ENCODE data around the gene SLC25A29.

SLC25A29 gene

DNA sequence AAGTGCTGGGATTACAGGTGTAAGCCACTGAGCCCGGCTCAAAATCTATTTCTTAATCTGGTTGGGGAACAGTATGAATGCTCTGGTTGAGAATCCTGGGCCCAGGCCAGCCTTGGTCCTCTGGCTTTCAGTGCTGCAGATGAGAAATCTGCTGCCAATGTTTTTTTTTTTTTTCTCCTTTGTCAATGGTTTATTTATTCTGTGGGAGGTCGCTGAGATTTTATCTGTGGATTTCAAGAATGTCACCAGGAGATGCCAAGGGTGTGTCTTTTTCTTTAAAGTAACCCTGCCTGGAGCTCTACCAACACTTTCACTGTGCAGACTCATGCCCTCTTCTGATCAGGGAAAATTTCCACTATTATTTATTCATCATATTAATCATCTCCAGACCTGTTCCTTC lies 3.6 kb downstream of the SLC25A29 start:
- Histone ChIP-seq H3K4me3 (ENCODE audit: low read depth in 1 of 2, low read length in 2 of 2) (no peak overlapping the region), H3K4me2 (ENCODE audit: insufficient read depth, low read length) (no peak overlapping the region)

GRCh38 chr14:100299238-100299560 lies 7.0 kb downstream of the SLC25A29 start:
- H2AFZ ChIP-seq (ENCODE audit: low read depth, low read length) = no peak overlapping the region
- TF ChIP-seq, protein P1, sequence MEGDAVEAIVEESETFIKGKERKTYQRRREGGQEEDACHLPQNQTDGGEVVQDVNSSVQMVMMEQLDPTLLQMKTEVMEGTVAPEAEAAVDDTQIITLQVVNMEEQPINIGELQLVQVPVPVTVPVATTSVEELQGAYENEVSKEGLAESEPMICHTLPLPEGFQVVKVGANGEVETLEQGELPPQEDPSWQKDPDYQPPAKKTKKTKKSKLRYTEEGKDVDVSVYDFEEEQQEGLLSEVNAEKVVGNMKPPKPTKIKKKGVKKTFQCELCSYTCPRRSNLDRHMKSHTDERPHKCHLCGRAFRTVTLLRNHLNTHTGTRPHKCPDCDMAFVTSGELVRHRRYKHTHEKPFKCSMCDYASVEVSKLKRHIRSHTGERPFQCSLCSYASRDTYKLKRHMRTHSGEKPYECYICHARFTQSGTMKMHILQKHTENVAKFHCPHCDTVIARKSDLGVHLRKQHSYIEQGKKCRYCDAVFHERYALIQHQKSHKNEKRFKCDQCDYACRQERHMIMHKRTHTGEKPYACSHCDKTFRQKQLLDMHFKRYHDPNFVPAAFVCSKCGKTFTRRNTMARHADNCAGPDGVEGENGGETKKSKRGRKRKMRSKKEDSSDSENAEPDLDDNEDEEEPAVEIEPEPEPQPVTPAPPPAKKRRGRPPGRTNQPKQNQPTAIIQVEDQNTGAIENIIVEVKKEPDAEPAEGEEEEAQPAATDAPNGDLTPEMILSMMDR (IDR thresholded peaks at IDR 0.05; ENCODE audit: borderline replicate concordance, extremely low read depth, low read length, poor library complexity, severe bottlenecking) = no peak
- TF ChIP-seq EZH2 (IDR thresholded peaks at IDR 0.05; ENCODE audit: borderline replicate concordance, low read depth, low read length, severe bottlenecking) = no peak
- no peak overlapping the region for H3K9ac ChIP-seq (ENCODE audit: low read depth, low read length)
- no peak overlapping the region for H3K4me2 ChIP-seq (ENCODE audit: insufficient read depth, low read length)
- no peak overlapping the region for H3K4me3 ChIP-seq (ENCODE audit: low read depth in 1 of 2, low read length in 2 of 2)
- DNase-seq (no peak), ATAC-seq (ENCODE audit: insufficient read depth, low read depth) (no peak)
- H3K79me2 ChIP-seq (ENCODE audit: insufficient read depth, low read length) = peaks cover 68% of the 10 kb centered on the region
- peaks cover 66% of the 10 kb centered on the region for H4K20me1 ChIP-seq (ENCODE audit: insufficient read depth, low read length)
- H3K4me1 ChIP-seq (ENCODE audit: insufficient read depth, low read length) = peaks cover 11% of the 10 kb centered on the region
- H3K27me3 ChIP-seq (ENCODE audit: insufficient read depth, low read length, poor library complexity) = no peaks in the 10 kb centered on the region
- no peaks in the 10 kb centered on the region for H3K9me3 ChIP-seq (ENCODE audit: insufficient read depth, low read length, severe bottlenecking)
- peaks cover 58% of the 10 kb centered on the region for H3K36me3 ChIP-seq (ENCODE audit: insufficient read depth, low read length)
- no peak overlapping the region for H3K27ac ChIP-seq (ENCODE audit: low read length)

More for the DNA sequence above, 3.6 kb downstream of the SLC25A29 start:
- H3K4me1 ChIP-seq (ENCODE audit: insufficient read depth, low read length) = peaks cover 33% of the 10 kb centered on the region
- no peak for ATAC-seq (ENCODE audit: insufficient read depth, low read depth)
- H3K79me2 ChIP-seq (ENCODE audit: insufficient read depth, low read length) = peaks cover 81% of the 10 kb centered on the region
- TF ChIP-seq, protein P1 (IDR thresholded peaks at IDR 0.05; ENCODE audit: borderline replicate concordance, extremely low read depth, low read length, poor library complexity, severe bottlenecking) = no peak
- TF ChIP-seq EZH2 (IDR thresholded peaks at IDR 0.05; ENCODE audit: borderline replicate concordance, low read depth, low read length, severe bottlenecking) = no peak
- no peaks in the 10 kb centered on the region for H3K9me3 ChIP-seq (ENCODE audit: insufficient read depth, low read length, severe bottlenecking)
- peaks cover 41% of the 10 kb centered on the region for H3K36me3 ChIP-seq (ENCODE audit: insufficient read depth, low read length)
- H4K20me1 ChIP-seq (ENCODE audit: insufficient read depth, low read length) = peaks cover 53% of the 10 kb centered on the region
- no peaks in the 10 kb centered on the region for H3K27me3 ChIP-seq (ENCODE audit: insufficient read depth, low read length, poor library complexity)
- no peak overlapping the region for H3K9ac ChIP-seq (ENCODE audit: low read depth, low read length)
- H3K27ac ChIP-seq (ENCODE audit: low read length) = no peak overlapping the region
- H2AFZ ChIP-seq (ENCODE audit: low read depth, low read length) = no peak overlapping the region
- no peak for DNase-seq

GRCh38 chr14:100298551-100299237 lies 7.5 kb downstream of the SLC25A29 start:
- TF ChIP-seq EZH2 (IDR thresholded peaks at IDR 0.05; ENCODE audit: borderline replicate concordance, low read depth, low read length, severe bottlenecking) = no peak
- TF ChIP-seq, protein P1 (IDR thresholded peaks at IDR 0.05; ENCODE audit: borderline replicate concordance, extremely low read depth, low read length, poor library complexity, severe bottlenecking) = no peak
- Histone ChIP-seq H3K9me3 (ENCODE audit: insufficient read depth, low read length, severe bottlenecking) (no peaks in the 10 kb centered on the region), H3K4me3 (ENCODE audit: low read depth in 1 of 2, low read length in 2 of 2) (no peak overlapping the region), H3K4me1 (ENCODE audit: insufficient read depth, low read length) (peaks cover 7% of the 10 kb centered on the region), H3K27me3 (ENCODE audit: insufficient read depth, low read length, poor library complexity) (no peaks in the 10 kb centered on the region), H3K36me3 (ENCODE audit: insufficient read depth, low read length) (peaks cover 54% of the 10 kb centered on the region), H3K9ac (ENCODE audit: low read depth, low read length) (no peak overlapping the region), H2AFZ (ENCODE audit: low read depth, low read length) (no peak overlapping the region), H3K79me2 (ENCODE audit: insufficient read depth, low read length) (peaks cover 63% of the 10 kb centered on the region), H4K20me1 (ENCODE audit: insufficient read depth, low read length) (peaks cover 61% of the 10 kb centered on the region), H3K4me2 (ENCODE audit: insufficient read depth, low read length) (no peak overlapping the region), H3K27ac (ENCODE audit: low read length) (no peak overlapping the region)
- no peak for DNase-seq
- no peak for ATAC-seq (ENCODE audit: insufficient read depth, low read depth)

Data from DND-41 (cell line).